GM23248 (cell line): ENCODE results near the gene MMP7. TPM values are rescaled to one million over a fixed set of nuclear protein-coding genes. Genes with fewer than 3 reads are reported as not detected.

ENCODE experiments used
- DNase-seq: peaks from one replicate; pipeline ENCODE4 v3.0.0-alpha.2; 2015
- H2AFZ ChIP-seq: fragments of 200-600 bp; sonication (generic); 2 replicates; pipeline ENCODE4 v1.6.1; 2016; ENCODE audit warnings: antibody characterized with exemption
- H3F3A ChIP-seq: fragments of 200-600 bp; sonication (generic); 2 replicates; pipeline ENCODE4 v1.6.1; 2016; ENCODE audit warnings: mild to moderate bottlenecking, antibody characterized with exemption, mixed run types; ENCODE audit not compliant: insufficient read depth
- H3K27ac ChIP-seq: fragments of 200-600 bp; sonication (generic); 2 replicates; pipeline ENCODE4 v1.5.1; 2016; ENCODE audit warnings: mild to moderate bottlenecking
- H3K27me3 ChIP-seq: fragments of 200-600 bp; sonication (generic); replicated peaks from 2 replicates; pipeline ENCODE4 v1.6.1; 2016; ENCODE audit warnings: mild to moderate bottlenecking; ENCODE audit not compliant: insufficient read depth
- H3K36me3 ChIP-seq: fragments of 200-600 bp; sonication (generic); 2 replicates; pipeline ENCODE4 v1.6.1; 2016; ENCODE audit warnings: low read depth, mild to moderate bottlenecking
- H3K4me1 ChIP-seq: fragments of 200-600 bp; sonication (generic); 2 replicates; pipeline ENCODE4 v1.6.1; 2016; ENCODE audit warnings: mild to moderate bottlenecking; ENCODE audit not compliant: insufficient read depth
- H3K4me2 ChIP-seq: fragments of 200-600 bp; sonication (generic); one replicate; pipeline ENCODE4 v1.6.1; 2016; ENCODE audit warnings: mild to moderate bottlenecking; ENCODE audit not compliant: unreplicated experiment
- H3K4me3 ChIP-seq: fragments of 200-600 bp; sonication (generic); 2 replicates; pipeline ENCODE4 v1.5.1; 2016; ENCODE audit warnings: mild to moderate bottlenecking
- H3K79me2 ChIP-seq: fragments of 200-600 bp; sonication (generic); 2 replicates; pipeline ENCODE4 v1.6.1; 2016; ENCODE audit warnings: mild to moderate bottlenecking; ENCODE audit not compliant: insufficient read depth
- H3K9ac ChIP-seq: fragments of 200-600 bp; sonication (generic); 2 replicates; pipeline ENCODE4 v1.6.1; 2016; ENCODE audit warnings: mild to moderate bottlenecking
- H3K9me2 ChIP-seq: fragments of 200-600 bp; sonication (generic); 2 replicates; pipeline ENCODE4 v1.6.1; 2016; ENCODE audit warnings: mixed run types, mild to moderate bottlenecking, moderate library complexity; ENCODE audit not compliant: insufficient read depth
- H3K9me3 ChIP-seq: fragments of 200-600 bp; sonication (generic); one replicate; pipeline ENCODE4 v1.6.1; 2017; ENCODE audit warnings: low read depth
- H4K20me1 ChIP-seq: fragments of 200-600 bp; sonication (generic); 2 replicates; pipeline ENCODE4 v1.6.0; 2016; ENCODE audit not compliant: insufficient read depth
- EZH2 ChIP-seq: fragments of 200-600 bp; sonication (generic); IDR thresholded peaks from 2 replicates; pipeline ENCODE4 v1.6.1; 2018; ENCODE audit warnings: antibody characterized with exemption, mild to moderate bottlenecking; ENCODE audit not compliant: insufficient read depth, poor library complexity, severe bottlenecking
- EZH2phosphoT487 ChIP-seq: fragments of 200-600 bp; sonication (generic); IDR thresholded peaks from 2 replicates; pipeline ENCODE4 v1.6.1; 2018; ENCODE audit warnings: antibody characterized with exemption, moderate library complexity, mild to moderate bottlenecking, low read depth; ENCODE audit not compliant: insufficient read depth
- WGBS, 2 experiments: methylation state at CpG; one replicate each; pipeline ENCODE4 v1.1.6; 2015 to 2017; ENCODE audit warnings: low lambda C conversion rate in 2 of 2, low coverage in 1 of 2; ENCODE audit errors: missing lambda C conversion rate in 2 of 2; 5-methylcytosine and 5-hydroxymethylcytosine counted together
- in situ Hi-C: fragments of 300-500 bp; cut with MboI; formaldehyde crosslinking; loops from 2 replicates; pipeline ENCODE4 v1.15.0; 2020
- polyA plus RNA-seq: library from polyadenylated mRNA; unstranded; fragments of >200 nt; fragmentation: Nextera tagmentation; extraction: Ambion mirVana; gene quantifications from 2 replicates; pipeline ENCODE4 v1.2.1, GENCODE V29; 2016
- total RNA-seq: library from RNA; depleted of rRNA; stranded (reverse); fragments of >200 nt; shearing (Covaris generic); gene quantifications from 2 replicates; pipeline ENCODE4 v1.2.3, GENCODE V29; 2014

Gene MMP7
- total and polyA plus RNA-seq, 2 experiments from 2014 or later: not detected

GRCh38 chr11:102494216-102494615 is 36.3 kb downstream of the MMP7 start:
- peak overlapping the region; percentile 27 for H3K4me2 ChIP-seq
- no peak overlapping the region for H2AFZ ChIP-seq
- TF ChIP-seq EZH2phosphoT487: no peak
- TF ChIP-seq EZH2: no peak
- no peak overlapping the region for H3K4me3 ChIP-seq
- no peaks in the 10 kb centered on the region for H3K36me3 ChIP-seq
- DNase-seq: peak; percentile 89
- 6% methylated on average over 6 of the region's 6 CpGs for WGBS, 2 experiments
- no peaks in the 10 kb centered on the region for H3K27me3 ChIP-seq
- H3K9me3 ChIP-seq: no peaks in the 10 kb centered on the region
- peaks cover 17% of the 10 kb centered on the region for H3K4me1 ChIP-seq
- H3K9me2 ChIP-seq: no peaks in the 10 kb centered on the region
- H4K20me1 ChIP-seq: no peaks in the 10 kb centered on the region
- H3K79me2 ChIP-seq: no peaks in the 10 kb centered on the region
- peaks cover 9% of the 10 kb centered on the region for H3F3A ChIP-seq
- no peak overlapping the region for H3K9ac ChIP-seq
- H3K27ac ChIP-seq: no peak overlapping the region
- in situ Hi-C loops: loop anchor here (10.0 kb wide), 1 partner anchor 199 kb away; no protein-coding TSS in a partner anchor

GRCh38 chr11:102493524-102493923 is 37.0 kb downstream of the MMP7 start:
- no peak overlapping the region for H2AFZ ChIP-seq
- no peaks in the 10 kb centered on the region for H4K20me1 ChIP-seq
- in situ Hi-C loops: loop anchor here (10.0 kb wide), 1 partner anchor 199 kb away; no protein-coding TSS in a partner anchor

GRCh38 chr11:102491969-102492368 is 38.6 kb downstream of the MMP7 start:
- DNase-seq: no peak
- H3K9me3 ChIP-seq: no peaks in the 10 kb centered on the region
- no peak overlapping the region for H3K4me2 ChIP-seq
- H3K4me3 ChIP-seq: no peak overlapping the region
- no peaks in the 10 kb centered on the region for H3K9me2 ChIP-seq
- no peaks in the 10 kb centered on the region for H3K27me3 ChIP-seq
- H4K20me1 ChIP-seq: no peaks in the 10 kb centered on the region
- in situ Hi-C loops: loop anchor here (10.0 kb wide), 1 partner anchor 197 kb away; no protein-coding TSS in a partner anchor
- H3K9ac ChIP-seq: no peak overlapping the region
- H3K79me2 ChIP-seq: no peaks in the 10 kb centered on the region
- H3K4me1 ChIP-seq: peaks cover 12% of the 10 kb centered on the region
- H3F3A ChIP-seq: peaks cover 9% of the 10 kb centered on the region
- H3K36me3 ChIP-seq: no peaks in the 10 kb centered on the region
- no peak overlapping the region for H2AFZ ChIP-seq
- TF ChIP-seq EZH2: no peak
- TF ChIP-seq EZH2phosphoT487: no peak
- no peak overlapping the region for H3K27ac ChIP-seq
- WGBS, 2 experiments: 82 to 87% methylated on average over 2 of the region's 2 CpGs

More at GRCh38 chr11:102493524-102493923, 37.0 kb downstream of the MMP7 start:
- no peak overlapping the region for H3K27ac ChIP-seq
- H3K36me3 ChIP-seq: no peaks in the 10 kb centered on the region
- WGBS, 2 experiments: 53 to 54% methylated on average over 5 of the region's 5 CpGs
- H3K4me2 ChIP-seq: no peak overlapping the region
- H3K9ac ChIP-seq: no peak overlapping the region
- DNase-seq: no peak
- H3K4me1 ChIP-seq: peaks cover 17% of the 10 kb centered on the region
- no peaks in the 10 kb centered on the region for H3K27me3 ChIP-seq
- H3K9me3 ChIP-seq: no peaks in the 10 kb centered on the region
- no peaks in the 10 kb centered on the region for H3K79me2 ChIP-seq
- H3F3A ChIP-seq: peaks cover 9% of the 10 kb centered on the region
- H3K9me2 ChIP-seq: no peaks in the 10 kb centered on the region
- no peak overlapping the region for H3K4me3 ChIP-seq
- TF ChIP-seq EZH2: no peak
- no peak for TF ChIP-seq EZH2phosphoT487

GRCh38 chr11:102489186-102490145 is 41.1 kb downstream of the MMP7 start:
- Histone ChIP-seq H3K4me3 (no peak overlapping the region), H3F3A (peaks cover 5% of the 10 kb centered on the region), H3K9ac (no peak overlapping the region), H2AFZ (no peak overlapping the region), H3K4me2 (no peak overlapping the region), H3K36me3 (no peaks in the 10 kb centered on the region), H3K9me3 (no peaks in the 10 kb centered on the region), H3K27me3 (no peaks in the 10 kb centered on the region), H3K9me2 (no peaks in the 10 kb centered on the region), H3K4me1 (peaks cover 9% of the 10 kb centered on the region), H3K27ac (no peak overlapping the region), H4K20me1 (no peaks in the 10 kb centered on the region), H3K79me2 (no peaks in the 10 kb centered on the region)
- in situ Hi-C loops: loop anchor here (10.0 kb wide), 1 partner anchor 195 kb away; no protein-coding TSS in a partner anchor
- DNase-seq: no peak
- 85% methylated on average over 5 of the region's 5 CpGs for WGBS, 2 experiments
- no peak for TF ChIP-seq EZH2
- no peak for TF ChIP-seq EZH2phosphoT487
